Cardiac fibroblast (primary cell): ENCODE data around the gene SUSD1.

Experiments
- DNase-seq, 2 donors: peaks; one replicate each; pipeline versions ENCODE4 v3.0.0 to v3.0.0-alpha.2; 2010; ENCODE audit warnings: low read depth in 2 of 2
- H3K4me3 ChIP-seq, 2 donors: replicated peaks in 1 of 2; 1 replicate in 1 of 2; 2 replicates in 1 of 2; pipeline ENCODE4 v1.5.1; 2011; ENCODE audit warnings: low read depth in 2 of 2, low read length in 2 of 2, mild to moderate bottlenecking in 2 of 2, moderate library complexity in 1 of 2
- TF ChIP-seq, protein P1 (sequence below): IDR thresholded peaks from one replicate; pipeline ENCODE4 v1.5.1; 2011; ENCODE audit warnings: low read depth, mild to moderate bottlenecking, low read length, inconsistent platforms

SUSD1 gene

DNA sequence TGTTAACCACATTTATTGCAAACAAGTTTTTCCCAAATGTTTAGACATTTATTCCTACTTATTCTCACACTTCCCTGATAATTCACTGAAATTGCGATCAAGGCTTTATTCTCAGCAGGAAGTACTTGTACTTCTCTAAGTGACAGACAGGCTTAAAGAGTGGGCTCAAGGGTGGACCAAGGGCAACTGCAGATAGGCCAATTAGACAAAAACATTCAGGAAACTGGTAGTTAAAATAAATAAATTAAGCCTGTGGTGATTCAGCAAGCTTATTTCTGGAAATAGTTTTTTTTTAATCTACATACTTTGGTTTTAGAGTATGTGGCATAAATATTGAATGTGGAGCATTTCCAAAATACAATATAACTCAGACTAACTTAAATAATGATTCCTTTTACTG, 142.4 kb downstream of the SUSD1 start:
- H3K4me3 ChIP-seq = no peak overlapping the region
- TF ChIP-seq, protein P1, sequence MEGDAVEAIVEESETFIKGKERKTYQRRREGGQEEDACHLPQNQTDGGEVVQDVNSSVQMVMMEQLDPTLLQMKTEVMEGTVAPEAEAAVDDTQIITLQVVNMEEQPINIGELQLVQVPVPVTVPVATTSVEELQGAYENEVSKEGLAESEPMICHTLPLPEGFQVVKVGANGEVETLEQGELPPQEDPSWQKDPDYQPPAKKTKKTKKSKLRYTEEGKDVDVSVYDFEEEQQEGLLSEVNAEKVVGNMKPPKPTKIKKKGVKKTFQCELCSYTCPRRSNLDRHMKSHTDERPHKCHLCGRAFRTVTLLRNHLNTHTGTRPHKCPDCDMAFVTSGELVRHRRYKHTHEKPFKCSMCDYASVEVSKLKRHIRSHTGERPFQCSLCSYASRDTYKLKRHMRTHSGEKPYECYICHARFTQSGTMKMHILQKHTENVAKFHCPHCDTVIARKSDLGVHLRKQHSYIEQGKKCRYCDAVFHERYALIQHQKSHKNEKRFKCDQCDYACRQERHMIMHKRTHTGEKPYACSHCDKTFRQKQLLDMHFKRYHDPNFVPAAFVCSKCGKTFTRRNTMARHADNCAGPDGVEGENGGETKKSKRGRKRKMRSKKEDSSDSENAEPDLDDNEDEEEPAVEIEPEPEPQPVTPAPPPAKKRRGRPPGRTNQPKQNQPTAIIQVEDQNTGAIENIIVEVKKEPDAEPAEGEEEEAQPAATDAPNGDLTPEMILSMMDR = no peak
- DNase-seq = peak in 1 of 2 donors; percentile 54

- TF ChIP-seq, protein P1 = no peak
- DNase-seq = no peak
- no peak overlapping the region for H3K4me3 ChIP-seq
These were observed 143.1 kb downstream of the SUSD1 start for GRCh38 chr9:112032009-112032408.

DNA sequence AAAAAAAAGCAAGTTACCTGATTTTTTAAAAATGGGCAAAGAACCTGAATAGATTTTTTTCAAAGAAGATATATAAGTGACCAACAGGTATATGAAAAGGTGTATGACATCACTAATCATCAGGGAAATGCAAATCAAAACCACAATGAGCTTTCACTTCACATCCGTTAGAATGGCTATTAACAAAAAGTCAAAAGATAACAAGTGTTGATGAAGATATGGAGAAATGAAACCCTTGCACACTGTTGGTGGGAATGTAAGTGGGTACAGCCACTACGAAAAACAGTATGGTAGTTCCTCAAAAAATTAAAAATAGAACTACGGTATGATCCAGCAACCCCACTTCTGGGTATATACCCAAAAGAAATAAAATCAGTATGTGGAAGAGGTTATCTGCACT, 143.7 kb downstream of the SUSD1 start:
- TF ChIP-seq, protein P1 = no peak
- no peak for DNase-seq
- H3K4me3 ChIP-seq = no peak overlapping the region

GRCh38 chr9:112029921-112030444, 145.1 kb downstream of the SUSD1 start:
- H3K4me3 ChIP-seq = no peak overlapping the region
- TF ChIP-seq, protein P1 = no peak
- peak in 1 of 2 donors; percentile 86 for DNase-seq

DNA sequence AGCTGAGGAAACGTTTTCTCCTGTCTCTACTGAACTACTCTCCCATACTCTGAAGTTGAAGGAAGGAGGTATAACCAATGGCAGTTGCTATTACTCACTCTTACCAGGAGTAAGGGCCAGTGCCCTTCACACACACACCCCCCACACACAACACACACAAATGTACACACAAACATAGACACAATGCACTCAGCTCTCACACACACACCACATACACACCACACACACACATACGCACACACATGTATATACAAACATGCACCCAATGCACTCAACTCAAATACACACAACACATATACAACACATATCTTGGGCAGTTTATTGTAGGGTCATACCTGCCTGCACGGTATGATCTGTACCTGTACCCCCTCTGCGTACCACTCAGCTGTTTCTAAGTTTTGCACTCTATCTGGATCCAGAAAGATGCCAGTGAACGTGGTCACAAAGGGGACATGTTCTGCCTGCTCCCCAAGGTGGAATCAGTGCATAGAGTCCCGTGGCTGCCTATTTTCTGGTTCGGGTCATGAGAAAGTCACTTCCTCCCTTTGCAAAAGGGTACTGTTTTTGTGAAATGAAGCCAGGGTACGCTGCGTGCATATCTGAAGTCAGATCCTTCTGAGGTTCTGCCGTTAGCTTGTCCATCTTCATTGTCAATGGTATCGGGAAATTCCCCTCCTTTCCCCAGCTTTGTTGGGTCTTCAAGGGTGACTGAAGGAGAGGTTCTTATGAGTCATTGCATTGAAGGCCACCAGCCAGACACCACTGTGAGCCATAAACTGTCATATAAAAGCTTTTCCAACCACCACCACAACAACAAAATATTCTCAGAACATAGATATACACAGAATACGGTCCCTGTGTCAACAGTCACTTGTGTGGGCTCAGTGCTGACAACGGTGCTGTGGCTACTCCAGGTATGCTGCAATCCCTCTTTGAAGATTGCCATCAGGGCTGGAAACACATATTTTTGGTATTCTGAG, 146.6 kb downstream of the SUSD1 start:
- no peak overlapping the region for H3K4me3 ChIP-seq
- TF ChIP-seq, protein P1 = no peak
- DNase-seq = peak in 1 of 2 donors; percentile 61

GRCh38 chr9:112025850-112026249, 149.2 kb downstream of the SUSD1 start:
- no peak for DNase-seq
- TF ChIP-seq, protein P1 = no peak
- no peak overlapping the region for H3K4me3 ChIP-seq
